Mesendoderm (in vitro differentiated cells): ENCODE results near the gene PRG3. TPM values are rescaled to one million over a fixed set of nuclear protein-coding genes. Genes with fewer than 3 reads are reported as not detected.

Source experiments
- DNase-seq: peaks from one replicate; pipeline ENCODE4 v3.0.0; 2013
- H2AK5ac ChIP-seq: 2 replicates; pipeline ENCODE4 v1.6.1; 2013; ENCODE audit warnings: low read length, inconsistent platforms
- H2BK120ac ChIP-seq: 2 replicates; pipeline ENCODE4 v1.6.1; 2013; ENCODE audit warnings: low read depth, mild to moderate bottlenecking, low read length, moderate library complexity, mixed read lengths
- H2BK15ac ChIP-seq: replicated peaks from 2 replicates; pipeline ENCODE4 v1.6.1; 2013; ENCODE audit warnings: low read depth, mild to moderate bottlenecking, moderate library complexity
- H2BK5ac ChIP-seq: 2 replicates; pipeline ENCODE4 v1.6.1; 2013; ENCODE audit warnings: low read length, inconsistent platforms
- H3K18ac ChIP-seq: 2 replicates; pipeline ENCODE4 v1.6.1; 2013; ENCODE audit warnings: mild to moderate bottlenecking, low read length, mixed read lengths
- H3K23ac ChIP-seq: one replicate; pipeline ENCODE4 v1.6.1; 2013; ENCODE audit warnings: low read length
- H3K27ac ChIP-seq: 2 replicates; pipeline ENCODE4 v1.5.1; 2013; ENCODE audit warnings: low read depth, mild to moderate bottlenecking, inconsistent platforms, low read length, moderate library complexity
- H3K27me3 ChIP-seq: 2 replicates; pipeline ENCODE4 v1.6.1; 2013; ENCODE audit warnings: low read length, control low read depth, mild to moderate bottlenecking, inconsistent platforms; ENCODE audit not compliant: insufficient read depth, poor library complexity
- H3K36me3 ChIP-seq: 2 replicates; pipeline ENCODE4 v1.6.1; 2013; ENCODE audit warnings: low read length, inconsistent platforms; ENCODE audit not compliant: control insufficient read depth, insufficient read depth
- H3K4ac ChIP-seq: one replicate; pipeline ENCODE4 v1.6.1; 2013; ENCODE audit warnings: low read depth, mild to moderate bottlenecking, low read length, moderate library complexity
- H3K4me1 ChIP-seq: 2 replicates; pipeline ENCODE4 v1.6.1; 2013; ENCODE audit warnings: low read depth, low read length, inconsistent platforms; ENCODE audit not compliant: control insufficient read depth
- H3K4me2 ChIP-seq: 2 replicates; pipeline ENCODE4 v1.6.1; 2013; ENCODE audit warnings: low read length
- H3K4me3 ChIP-seq: 2 replicates; pipeline ENCODE4 v1.5.1; 2013; ENCODE audit warnings: mild to moderate bottlenecking, low read length
- H3K56ac ChIP-seq: one replicate; pipeline ENCODE4 v1.6.1; 2013; ENCODE audit warnings: low read length
- H3K79me1 ChIP-seq: 2 replicates; pipeline ENCODE4 v1.6.1; 2013; ENCODE audit warnings: low read length, inconsistent platforms
- H3K79me2 ChIP-seq: 2 replicates; pipeline ENCODE4 v1.6.1; 2013; ENCODE audit warnings: mild to moderate bottlenecking, low read length; ENCODE audit not compliant: control insufficient read depth, insufficient read depth
- H3K9ac ChIP-seq: 2 replicates; pipeline ENCODE4 v1.6.1; 2013; ENCODE audit warnings: low read length, inconsistent platforms
- H4K5ac ChIP-seq: one replicate; pipeline ENCODE4 v1.6.1; 2013; ENCODE audit warnings: low read length
- H4K8ac ChIP-seq: one replicate; pipeline ENCODE4 v1.6.1; 2013; ENCODE audit warnings: low read depth, mild to moderate bottlenecking, control low read depth, low read length, moderate library complexity
- WGBS: extraction: QIAGEN DNeasy Blood & Tissue Kit; methylation state at CpG from one replicate; pipeline ENCODE4 v1.1.7; 2013; ENCODE audit warnings: low lambda C conversion rate, missing lambda C conversion rate; ENCODE audit not compliant: insufficient coverage; ENCODE audit errors: extremely low coverage; 5-methylcytosine and 5-hydroxymethylcytosine counted together
- polyA plus RNA-seq, 2 experiments: library from polyadenylated mRNA; stranded (reverse); fragments of 200-250 nt; gene quantifications; one replicate each; pipeline ENCODE4 v1.2.3, GENCODE V29; 2013

Gene PRG3
- not detected for polyA plus RNA-seq (2013, experiment 1 of 2)
- polyA plus RNA-seq (2013, experiment 2 of 2): not detected

GRCh38 chr11:57380975-57381374 lies at the start of gene PRG3:
Gene PRG3 (minus strand): TSS chr11:57381150. CDS start chr11:57380708, 442 bp downstream.
- no peak within 1 kb of the TSS for H3K23ac ChIP-seq
- no peaks in the 10 kb centered on the region for H3K36me3 ChIP-seq
- H4K8ac ChIP-seq: no peak within 1 kb of the TSS
- H2BK15ac ChIP-seq: no peak within 1 kb of the TSS
- no peak within 1 kb of the TSS for H2BK5ac ChIP-seq
- no peak within 1 kb of the TSS for H3K4ac ChIP-seq
- no peak within 1 kb of the TSS for H3K56ac ChIP-seq
- H3K27ac ChIP-seq: no peak within 1 kb of the TSS
- H2AK5ac ChIP-seq: no peak within 1 kb of the TSS
- no CpG with 5 or more reads among the region's 2 CpGs for WGBS
- no peaks in the 10 kb centered on the region for H3K4me1 ChIP-seq
- no peak within 1 kb of the TSS for H4K5ac ChIP-seq
- no peaks in the 10 kb centered on the region for H3K79me1 ChIP-seq
- DNase-seq: no peak
- H3K9ac ChIP-seq: no peak within 1 kb of the TSS
- no peak within 1 kb of the TSS for H3K4me2 ChIP-seq
- H2BK120ac ChIP-seq: no peak within 1 kb of the TSS
- H3K79me2 ChIP-seq: no peaks in the 10 kb centered on the region
- H3K27me3 ChIP-seq: no peaks in the 10 kb centered on the region
- H3K18ac ChIP-seq: no peak within 1 kb of the TSS
- no peak within 1 kb of the TSS for H3K4me3 ChIP-seq

- H2BK15ac ChIP-seq: no peak overlapping the region
- DNase-seq: no peak
- no peaks in the 10 kb centered on the region for H3K27me3 ChIP-seq
- H2BK5ac ChIP-seq: no peak overlapping the region
- H4K8ac ChIP-seq: no peak overlapping the region
- no peak overlapping the region for H2BK120ac ChIP-seq
- H3K79me2 ChIP-seq: no peaks in the 10 kb centered on the region
- no peak overlapping the region for H3K4me2 ChIP-seq
- H3K56ac ChIP-seq: no peak overlapping the region
- no peak overlapping the region for H3K27ac ChIP-seq
- no peak overlapping the region for H3K18ac ChIP-seq
- no peaks in the 10 kb centered on the region for H3K79me1 ChIP-seq
- H3K23ac ChIP-seq: no peak overlapping the region
- no peak overlapping the region for H4K5ac ChIP-seq
- H3K9ac ChIP-seq: no peak overlapping the region
- no peak overlapping the region for H2AK5ac ChIP-seq
- no CpG with 5 or more reads among the region's 4 CpGs for WGBS
- H3K4me3 ChIP-seq: no peak overlapping the region
- H3K4ac ChIP-seq: no peak overlapping the region
- peaks cover 9% of the 10 kb centered on the region for H3K4me1 ChIP-seq
- no peaks in the 10 kb centered on the region for H3K36me3 ChIP-seq
These were observed 49.0 kb upstream of the PRG3 start for GRCh38 chr11:57429946-57430345.

DNA sequence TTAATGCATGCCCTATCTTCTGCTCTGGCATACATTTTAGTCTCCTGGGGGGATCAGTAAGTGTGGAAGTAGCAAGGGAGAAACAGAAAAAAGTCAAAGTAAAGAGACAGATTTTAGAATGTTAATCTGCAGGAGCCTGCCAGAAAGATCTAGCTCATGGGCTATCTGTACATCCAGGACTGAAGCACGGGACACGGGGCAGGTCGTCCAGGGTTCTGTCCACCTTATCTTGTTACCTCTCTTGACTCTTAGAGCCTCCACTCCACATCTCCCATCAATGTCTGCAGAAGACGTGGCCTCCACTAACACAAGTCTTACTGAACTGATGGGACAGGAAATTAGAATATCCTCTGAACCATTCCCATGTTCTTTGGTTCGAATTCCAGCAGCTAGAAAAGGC lies 47.7 kb upstream of the PRG3 start:
- Histone ChIP-seq H3K79me2 (no peaks in the 10 kb centered on the region), H3K23ac (no peak overlapping the region), H4K5ac (no peak overlapping the region), H3K4ac (no peak overlapping the region), H3K4me1 (peaks cover 9% of the 10 kb centered on the region), H3K4me3 (no peak overlapping the region), H3K36me3 (no peaks in the 10 kb centered on the region), H2BK15ac (no peak overlapping the region), H3K4me2 (no peak overlapping the region), H4K8ac (no peak overlapping the region), H2AK5ac (no peak overlapping the region), H3K27ac (no peak overlapping the region), H3K9ac (no peak overlapping the region), H2BK5ac (no peak overlapping the region), H2BK120ac (no peak overlapping the region), H3K79me1 (no peaks in the 10 kb centered on the region), H3K18ac (no peak overlapping the region), H3K27me3 (no peaks in the 10 kb centered on the region), H3K56ac (no peak overlapping the region)
- DNase-seq: no peak
- no CpG with 5 or more reads among the region's 5 CpGs for WGBS

DNA sequence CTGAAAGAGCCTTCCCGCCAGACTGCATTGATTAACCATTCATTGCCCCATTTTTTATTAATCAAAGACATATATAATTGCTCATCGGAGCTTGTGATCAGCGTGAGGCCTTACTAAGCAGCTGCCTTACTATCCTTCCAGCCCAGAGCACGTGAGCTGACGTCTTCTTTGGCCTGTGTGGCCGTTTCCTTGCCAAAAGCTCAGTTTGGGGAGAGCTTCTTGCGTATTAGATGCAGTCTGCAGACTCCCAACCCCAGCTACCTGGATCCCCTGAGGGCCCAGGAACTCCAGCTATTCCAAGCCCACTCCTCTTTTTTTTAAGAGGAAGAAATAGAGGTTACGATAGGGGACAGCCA lies 46.8 kb upstream of the PRG3 start:
- no peak overlapping the region for H3K27ac ChIP-seq
- no peaks in the 10 kb centered on the region for H3K27me3 ChIP-seq
- no peak overlapping the region for H3K56ac ChIP-seq
- no peak overlapping the region for H3K4ac ChIP-seq
- H4K5ac ChIP-seq: no peak overlapping the region
- DNase-seq: no peak
- H2AK5ac ChIP-seq: no peak overlapping the region
- H3K23ac ChIP-seq: no peak overlapping the region
- no CpG with 5 or more reads among the region's 8 CpGs for WGBS
- peaks cover 9% of the 10 kb centered on the region for H3K4me1 ChIP-seq
- no peak overlapping the region for H3K9ac ChIP-seq
- H2BK120ac ChIP-seq: no peak overlapping the region
- no peak overlapping the region for H3K4me3 ChIP-seq
- H3K4me2 ChIP-seq: no peak overlapping the region
- H3K79me1 ChIP-seq: no peaks in the 10 kb centered on the region
- no peak overlapping the region for H2BK15ac ChIP-seq
- no peak overlapping the region for H3K18ac ChIP-seq
- peaks cover 2% of the 10 kb centered on the region for H3K36me3 ChIP-seq
- no peaks in the 10 kb centered on the region for H3K79me2 ChIP-seq
- no peak overlapping the region for H2BK5ac ChIP-seq
- no peak overlapping the region for H4K8ac ChIP-seq

- Histone ChIP-seq H3K9ac (peak within 1 kb of the TSS; percentile 72), H3K27me3 (no peaks in the 10 kb centered on the region), H3K36me3 (peaks cover 2% of the 10 kb centered on the region), H2BK5ac (no peak within 1 kb of the TSS), H3K4ac (peak within 1 kb of the TSS; percentile 73), H4K5ac (peak within 1 kb of the TSS; percentile 84), H3K18ac (peak within 1 kb of the TSS; percentile 96), H3K4me2 (peak within 1 kb of the TSS; percentile 78), H2BK15ac (peak within 1 kb of the TSS; percentile 48), H4K8ac (peak within 1 kb of the TSS; percentile 93), H3K4me3 (peak within 1 kb of the TSS; percentile 43), H3K79me2 (no peaks in the 10 kb centered on the region), H3K4me1 (peaks cover 9% of the 10 kb centered on the region), H3K79me1 (no peaks in the 10 kb centered on the region), H3K23ac (no peak within 1 kb of the TSS), H3K27ac (no peak within 1 kb of the TSS), H3K56ac (peak within 1 kb of the TSS; percentile 88), H2AK5ac (peak within 1 kb of the TSS; percentile 72), H2BK120ac (peak within 1 kb of the TSS; percentile 24)
- WGBS: no CpG with 5 or more reads among the region's 39 CpGs
- DNase-seq: peak; percentile 71
These were observed 46.2 kb upstream of the PRG3 start, which contains the start of gene SLC43A3 for GRCh38 chr11:57426929-57427726. Gene SLC43A3 (minus strand): TSS chr11:57427121. CDS start chr11:57426172, 949 bp downstream.
